DOHH2 (cell line): Measurements from ENCODE around the gene GUCY1A2.

Experiments used
- CTCF ChIP-seq: fragments of 200-600 bp; sonication (generic); IDR thresholded peaks from one replicate; pipeline ENCODE4 v1.5.1; 2014; ENCODE audit warnings: antibody characterized with exemption, mild to moderate bottlenecking, low read depth, low read length; ENCODE audit not compliant: poor library complexity, severe bottlenecking
- EZH2phosphoT487 ChIP-seq: fragments of 200-600 bp; sonication (generic); IDR thresholded peaks from 2 replicates; pipeline ENCODE4 v1.6.1; 2017; ENCODE audit warnings: borderline replicate concordance, mild to moderate bottlenecking, antibody characterized with exemption, low read length, moderate library complexity, mixed read lengths

GRCh38 chr11:106853850-106854401 lies 164.3 kb downstream of the GUCY1A2 start:
- TF ChIP-seq CTCF (no peak), EZH2phosphoT487 (no peak)
